GM12874 (cell line): ENCODE measurements around the gene CDADC1.

ENCODE experiments used
- TF ChIP-seq, protein P1 (sequence below): IDR thresholded peaks from 2 replicates; pipeline ENCODE4 v1.5.1; 2011; ENCODE audit warnings: low read depth, mild to moderate bottlenecking, control low read depth, low read length, moderate library complexity; ENCODE audit not compliant: insufficient read depth

CDADC1 gene

DNA sequence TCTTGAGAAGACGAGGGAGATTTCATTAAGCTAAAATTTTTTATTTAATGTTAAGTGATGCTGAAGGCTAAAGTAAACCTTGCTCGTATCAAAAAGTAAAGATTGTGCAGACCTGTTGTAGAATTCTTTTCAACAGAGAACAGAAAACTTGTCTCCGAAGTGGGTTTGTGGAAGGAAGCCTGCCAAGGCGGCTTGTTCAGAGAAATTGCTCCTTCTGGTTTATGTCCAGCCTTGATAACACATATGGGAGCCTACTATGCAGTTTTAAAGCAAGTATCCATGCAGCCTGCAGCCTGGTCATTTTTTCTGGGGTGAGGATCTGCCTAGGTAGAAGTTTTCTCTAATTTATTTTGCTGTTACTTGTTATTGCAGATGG, 26.1 kb upstream of the CDADC1 start:
- TF ChIP-seq, protein P1, sequence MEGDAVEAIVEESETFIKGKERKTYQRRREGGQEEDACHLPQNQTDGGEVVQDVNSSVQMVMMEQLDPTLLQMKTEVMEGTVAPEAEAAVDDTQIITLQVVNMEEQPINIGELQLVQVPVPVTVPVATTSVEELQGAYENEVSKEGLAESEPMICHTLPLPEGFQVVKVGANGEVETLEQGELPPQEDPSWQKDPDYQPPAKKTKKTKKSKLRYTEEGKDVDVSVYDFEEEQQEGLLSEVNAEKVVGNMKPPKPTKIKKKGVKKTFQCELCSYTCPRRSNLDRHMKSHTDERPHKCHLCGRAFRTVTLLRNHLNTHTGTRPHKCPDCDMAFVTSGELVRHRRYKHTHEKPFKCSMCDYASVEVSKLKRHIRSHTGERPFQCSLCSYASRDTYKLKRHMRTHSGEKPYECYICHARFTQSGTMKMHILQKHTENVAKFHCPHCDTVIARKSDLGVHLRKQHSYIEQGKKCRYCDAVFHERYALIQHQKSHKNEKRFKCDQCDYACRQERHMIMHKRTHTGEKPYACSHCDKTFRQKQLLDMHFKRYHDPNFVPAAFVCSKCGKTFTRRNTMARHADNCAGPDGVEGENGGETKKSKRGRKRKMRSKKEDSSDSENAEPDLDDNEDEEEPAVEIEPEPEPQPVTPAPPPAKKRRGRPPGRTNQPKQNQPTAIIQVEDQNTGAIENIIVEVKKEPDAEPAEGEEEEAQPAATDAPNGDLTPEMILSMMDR = no peak

DNA sequence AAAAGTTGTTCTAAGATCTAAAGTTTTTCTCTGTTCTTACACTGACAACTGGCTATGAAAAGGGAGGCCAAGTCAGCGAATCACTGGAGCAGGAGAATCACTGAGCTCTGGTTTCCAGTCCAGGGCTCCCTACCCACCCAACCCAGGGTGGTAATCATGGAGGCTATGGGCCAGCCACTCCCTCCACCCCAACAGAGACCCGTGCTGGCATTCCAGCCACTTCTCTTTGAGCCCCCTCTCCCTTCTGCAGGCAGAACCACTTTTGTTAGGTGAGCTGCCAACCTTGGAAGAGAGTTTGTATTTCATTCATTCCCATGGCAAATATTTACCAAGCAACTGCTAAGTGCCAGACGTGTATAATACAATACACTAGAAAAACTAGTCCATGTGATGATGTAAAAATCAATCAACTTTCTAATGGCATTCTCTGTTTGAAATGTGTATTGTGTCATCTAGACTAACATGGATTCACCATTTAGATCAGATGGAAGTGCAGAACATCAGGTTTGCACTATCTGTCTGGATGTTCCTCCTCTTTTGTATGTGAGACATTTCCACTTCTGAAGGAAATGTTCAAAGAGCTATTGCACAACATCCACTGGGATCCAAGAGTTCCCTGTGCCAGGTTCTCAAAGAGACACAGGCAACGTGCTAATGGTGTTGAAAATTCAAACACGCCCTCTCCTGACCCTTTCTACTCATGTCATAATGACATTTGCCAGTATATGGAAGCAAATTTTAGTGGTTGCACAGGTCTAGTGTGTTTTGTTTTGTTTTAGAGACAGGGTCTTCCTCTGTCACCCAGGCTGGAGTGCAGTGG, 22.3 kb upstream of the CDADC1 start:
- TF ChIP-seq, protein P1 = no peak

DNA sequence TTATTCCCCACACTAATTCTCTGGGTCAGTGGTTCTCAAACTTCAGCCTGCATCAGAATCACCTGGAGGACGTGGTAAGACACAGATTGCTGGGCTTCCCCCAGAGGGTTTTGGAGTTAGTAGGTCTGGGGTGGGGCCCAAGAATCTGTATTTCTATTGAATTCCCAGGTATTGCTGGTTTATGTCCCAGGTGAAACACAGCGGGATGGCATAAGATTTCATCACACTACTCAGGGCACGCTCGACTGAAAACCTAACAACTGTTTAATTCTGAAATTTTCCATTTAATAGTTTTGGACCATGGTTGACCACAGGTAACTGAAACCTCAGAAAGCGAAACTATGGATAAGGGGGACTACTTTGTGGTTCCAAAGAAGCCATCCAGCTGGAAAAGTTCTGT, 21.1 kb upstream of the CDADC1 start:
- TF ChIP-seq, protein P1 = no peak

DNA sequence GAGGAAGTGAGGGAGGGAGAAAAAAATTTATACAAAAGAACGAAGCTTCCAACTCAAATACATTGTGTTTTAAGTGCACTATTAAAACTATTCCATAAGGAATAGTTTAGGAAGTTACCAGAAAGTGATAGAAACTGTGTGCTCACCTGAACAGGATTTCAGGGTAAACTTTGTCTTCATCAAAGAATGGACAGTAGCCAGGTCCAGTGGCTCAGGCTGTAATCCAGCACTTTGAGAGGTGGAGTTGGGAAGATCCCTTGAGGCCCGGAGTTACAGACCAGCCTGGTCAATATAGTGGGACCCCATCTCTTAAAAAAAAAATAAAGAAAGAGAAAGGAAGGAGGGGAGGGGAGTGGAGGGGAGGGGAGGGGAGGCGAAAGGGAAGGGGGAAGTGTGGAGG, 13.0 kb upstream of the CDADC1 start:
- TF ChIP-seq, protein P1 = no peak

DNA sequence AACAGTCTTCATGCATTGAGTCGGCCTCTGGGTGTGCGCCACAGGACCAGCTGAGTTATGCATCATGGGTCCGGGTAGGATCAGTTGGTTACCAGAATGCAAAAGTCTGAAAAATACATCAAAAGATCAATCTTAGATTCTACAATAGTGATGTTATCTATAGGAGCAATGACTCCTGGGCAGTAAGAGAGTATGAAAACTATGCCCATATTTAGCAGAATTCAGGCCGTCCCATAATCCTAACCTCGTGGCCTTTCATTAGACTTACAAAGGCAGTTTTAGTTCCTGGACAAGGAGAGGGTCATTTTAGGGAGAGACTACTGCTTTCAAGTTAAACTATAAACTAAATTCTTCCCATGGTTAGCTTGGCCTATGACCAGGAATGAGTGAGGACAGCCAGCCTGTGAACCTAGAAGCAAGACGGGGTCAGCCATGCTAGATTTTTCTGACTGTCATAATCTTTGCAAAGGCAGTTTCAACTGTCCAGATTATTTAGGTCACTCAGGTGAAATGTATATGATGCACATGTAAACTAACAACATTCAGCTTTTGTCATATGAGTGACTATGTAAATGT, 11.8 kb upstream of the CDADC1 start:
- TF ChIP-seq, protein P1 = no peak

DNA sequence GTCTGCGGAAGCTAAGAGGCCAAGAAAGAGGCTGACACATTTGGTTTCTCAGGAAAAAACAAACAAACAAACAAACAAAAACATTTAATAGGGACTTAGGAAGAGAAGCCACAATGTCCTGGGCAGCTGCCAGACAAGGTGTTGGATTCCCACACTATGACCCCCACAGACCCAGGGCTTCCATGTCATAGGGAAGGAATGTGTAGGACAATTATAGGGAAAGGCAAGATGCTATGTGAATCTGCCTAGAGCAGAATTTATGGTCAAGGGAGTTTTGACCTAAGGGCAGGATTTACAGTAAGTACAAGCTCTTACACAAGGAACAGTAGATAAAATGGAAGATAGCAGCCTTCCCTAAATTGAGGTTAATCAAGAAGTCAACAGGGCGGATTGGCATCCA, 9.1 kb upstream of the CDADC1 start:
- TF ChIP-seq, protein P1 = no peak

DNA sequence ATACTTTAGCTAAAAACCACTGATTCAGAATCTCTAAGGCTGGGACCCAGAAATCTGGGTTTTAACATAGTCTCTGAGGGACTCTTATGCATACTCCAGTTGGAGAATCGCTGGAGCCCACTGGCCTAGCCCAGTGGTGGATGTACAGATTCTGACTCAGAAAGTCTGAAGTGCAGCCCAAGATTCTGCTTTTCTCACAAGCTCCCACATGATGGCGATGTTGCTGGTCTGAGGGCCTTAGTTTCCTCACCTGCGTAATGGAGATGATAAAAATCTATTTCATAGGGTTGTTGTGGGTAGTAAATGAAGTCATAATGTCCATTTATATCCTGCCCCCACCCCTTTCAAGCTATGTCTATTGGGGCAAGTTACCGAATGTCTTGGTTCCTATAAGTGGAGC, 7.7 kb upstream of the CDADC1 start:
- TF ChIP-seq, protein P1 = peak; percentile 61
